ENCODE measurements around the gene IKBKG. TPM values are rescaled to one million over a fixed set of nuclear protein-coding genes. Genes with fewer than 3 reads are reported as not detected.
"Not testable (repeated sequence)": the region's sequence is repeated elsewhere in the genome, so short reads cannot be mapped to it uniquely, and the experiment has no call there.

Gene IKBKG
- total RNA-seq, 1 donor from 2014 or later: 61.1 TPM

GRCh38 chrX:154607370-154607769 is 60.0 kb downstream of the IKBKG start:
- ATAC-seq (ENCODE audit: low read depth) (no peak), DNase-seq (no peak)
- Mint-ChIP-seq H3K36me3 (ENCODE audit: low read depth) (no peaks in the 10 kb centered on the region), H3K9me3 (no peaks in the 10 kb centered on the region), H3K4me3 (no peak overlapping the region), H3K4me1 (no peaks in the 10 kb centered on the region), H3K27me3 (no peaks in the 10 kb centered on the region), H3K27ac (no peak overlapping the region)
- ChIA-PET CTCF (no interaction called here), POLR2A (no interaction called here)
- no peak for TF ChIP-seq CTCF (IDR thresholded peaks at IDR 0.05)
- intact Hi-C loops (cut with micrococcal nuclease): no loop called here

- H3K4me3 Mint-ChIP-seq; H3K4me1 Mint-ChIP-seq; DNase-seq; H3K27me3 Mint-ChIP-seq; intact Hi-C loops (cut with micrococcal nuclease); H3K27ac Mint-ChIP-seq; H3K36me3 Mint-ChIP-seq (ENCODE audit: low read depth); H3K9me3 Mint-ChIP-seq; POLR2A ChIA-PET; ATAC-seq (ENCODE audit: low read depth); CTCF ChIA-PET: not testable (repeated sequence)
Measured at GRCh38 chrX:154607976-154608375, 60.6 kb downstream of the IKBKG start.

GRCh38 chrX:154608823-154609222 is 61.4 kb downstream of the IKBKG start:
- ATAC-seq (ENCODE audit: low read depth); H3K9me3 Mint-ChIP-seq; H3K27me3 Mint-ChIP-seq; intact Hi-C loops (cut with micrococcal nuclease); H3K27ac Mint-ChIP-seq; H3K4me3 Mint-ChIP-seq; POLR2A ChIA-PET; DNase-seq; CTCF ChIA-PET; H3K4me1 Mint-ChIP-seq; H3K36me3 Mint-ChIP-seq (ENCODE audit: low read depth): not testable (repeated sequence)

- H3K27ac Mint-ChIP-seq; DNase-seq; H3K4me1 Mint-ChIP-seq; CTCF ChIA-PET; H3K27me3 Mint-ChIP-seq; intact Hi-C loops (cut with micrococcal nuclease); POLR2A ChIA-PET; H3K36me3 Mint-ChIP-seq (ENCODE audit: low read depth); ATAC-seq (ENCODE audit: low read depth); H3K9me3 Mint-ChIP-seq; H3K4me3 Mint-ChIP-seq: not testable (repeated sequence)
Measured at GRCh38 chrX:154611146-154611545, 63.7 kb downstream of the IKBKG start.

GRCh38 chrX:154613586-154613985 is 66.2 kb downstream of the IKBKG start:
- H3K4me3 Mint-ChIP-seq; CTCF ChIA-PET; H3K27ac Mint-ChIP-seq; H3K27me3 Mint-ChIP-seq; intact Hi-C loops (cut with micrococcal nuclease); H3K9me3 Mint-ChIP-seq; ATAC-seq (ENCODE audit: low read depth); H3K4me1 Mint-ChIP-seq; H3K36me3 Mint-ChIP-seq (ENCODE audit: low read depth); DNase-seq; POLR2A ChIA-PET: not testable (repeated sequence)

Other genes with a start within 250 kb of the IKBKG start
- gene FLNA, start 173.0 kb upstream of the IKBKG start, total RNA-seq: 605 and 679 TPM in 2 replicates
- 68.4 and 70.2 TPM in 2 replicates for gene EMD, start 168.3 kb upstream of the IKBKG start, total RNA-seq
- 5,113 and 5,534 TPM in 2 replicates for gene RPL10, start 149.2 kb upstream of the IKBKG start, total RNA-seq
- 15.3 and 15.8 TPM in 2 replicates for gene DNASE1L1, start 138.4 kb upstream of the IKBKG start, total RNA-seq
- 50.5 and 66.1 TPM in 2 replicates for gene TAFAZZIN, start 136.1 kb upstream of the IKBKG start, total RNA-seq
- gene ATP6AP1, start 118.9 kb upstream of the IKBKG start, total RNA-seq: 36.6 and 38.8 TPM in 2 replicates
- gene GDI1, start 110.5 kb upstream of the IKBKG start, total RNA-seq: 112 and 127 TPM in 2 replicates
- gene FAM50A, start 103.5 kb upstream of the IKBKG start, total RNA-seq: 52.5 and 56.0 TPM in 2 replicates
- 58.9 and 69.5 TPM in 2 replicates for gene PLXNA3, start 89.3 kb upstream of the IKBKG start, total RNA-seq
- gene LAGE3, start 68.3 kb upstream of the IKBKG start, total RNA-seq: 16.6 and 18.9 TPM in 2 replicates
- gene UBL4A, start 61.0 kb upstream of the IKBKG start, total RNA-seq: 20.4 and 20.9 TPM in 2 replicates
- 13.4 and 17.1 TPM in 2 replicates for gene SLC10A3, start 57.0 kb upstream of the IKBKG start, total RNA-seq
- gene FAM3A, start 31.4 kb upstream of the IKBKG start, total RNA-seq: 30.0 and 36.1 TPM in 2 replicates
- gene G6PD, start 774 bp upstream of the IKBKG start, total RNA-seq: 77.1 and 84.6 TPM in 2 replicates
- not detected in 2 replicates for gene CTAG1A, start 37.5 kb downstream of the IKBKG start, total RNA-seq
- gene CTAG1B, start 71.7 kb downstream of the IKBKG start, total RNA-seq: not detected in 2 replicates
- gene CTAG2, start 106.0 kb downstream of the IKBKG start, total RNA-seq: not detected in 2 replicates
- 7.1 and 7.5 TPM in 2 replicates for gene GAB3, start 203.5 kb downstream of the IKBKG start, total RNA-seq
- 93.5 and 105 TPM in 2 replicates for gene DKC1, start 215.2 kb downstream of the IKBKG start, total RNA-seq